Muscle of leg (tissue), 11 donors: ENCODE measurements around the gene KRTAP5-7. TPM values are rescaled to one million over a fixed set of nuclear protein-coding genes. Genes with fewer than 3 reads are reported as not detected.

Source experiments
- DNase-seq: peaks from one replicate; pipeline ENCODE4 v3.0.0; 2013
- H3K27ac ChIP-seq: one replicate; pipeline ENCODE4 v1.5.1; 2013; ENCODE audit warnings: mild to moderate bottlenecking, low read length, control low read depth
- H3K27me3 ChIP-seq: one replicate; pipeline ENCODE4 v1.6.1; 2013; ENCODE audit warnings: low read length; ENCODE audit not compliant: control insufficient read depth, insufficient read depth
- H3K36me3 ChIP-seq: one replicate; pipeline ENCODE4 v1.6.1; 2013; ENCODE audit warnings: low read length; ENCODE audit not compliant: control insufficient read depth, insufficient read depth
- H3K4me1 ChIP-seq: one replicate; pipeline ENCODE4 v1.6.1; 2013; ENCODE audit warnings: low read length; ENCODE audit not compliant: control insufficient read depth, insufficient read depth
- H3K4me3 ChIP-seq: one replicate; pipeline ENCODE4 v1.5.1; 2013; ENCODE audit warnings: low read length, control low read depth
- H3K9me3 ChIP-seq: replicated peaks from 2 replicates; pipeline ENCODE4 v1.6.1; 2013; ENCODE audit warnings: low read depth, low read length; ENCODE audit not compliant: control insufficient read depth
- WGBS: methylation state at CpG from one replicate; pipeline ENCODE4 v1.1.5; 2013; ENCODE audit warnings: missing lambda C conversion rate; ENCODE audit not compliant: insufficient coverage; 5-methylcytosine and 5-hydroxymethylcytosine counted together
- polyA plus RNA-seq, 8 donors: library from polyadenylated mRNA; unstranded; fragments of 120-200 nt; gene quantifications; one replicate each; pipeline versions ENCODE4 v1.2.1 to v1.2.3, GENCODE V29; 2013; ENCODE audit warnings: inconsistent platforms in 1 of 8, low replicate concordance in 1 of 8; ENCODE audit not compliant: insufficient read length in 8 of 8, insufficient read depth in 1 of 8
- total RNA-seq: library from RNA; stranded (reverse); fragments of 120-200 nt; gene quantifications from one replicate; pipeline ENCODE4 v1.2.4, GENCODE V29; 2013

The KRTAP5-7 gene
- total and polyA plus RNA-seq, 9 donors = 0.09 to 0.24 TPM; not detected in 7

DNA sequence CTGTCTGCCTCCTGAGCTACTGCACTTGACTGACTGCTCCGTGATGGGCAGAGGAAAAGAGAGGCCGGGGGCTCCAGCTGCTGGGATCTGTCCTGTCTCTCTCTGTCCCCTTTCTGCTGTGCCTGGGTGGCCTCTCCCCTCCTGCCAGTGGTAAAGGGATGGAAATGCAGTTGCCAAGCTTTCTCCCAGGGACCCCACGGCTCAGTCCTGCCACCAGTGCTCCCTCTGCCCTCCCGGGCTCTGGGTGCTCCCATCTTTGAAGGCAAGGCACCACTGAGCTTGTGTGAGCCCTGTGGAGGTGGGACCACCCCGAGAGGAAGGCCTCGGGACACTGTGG, 42.0 kb upstream of the KRTAP5-7 start:
- DNase-seq = no peak
- WGBS = 81% methylated on average over 4 of the region's 6 CpGs
- Histone ChIP-seq H3K27ac (no peak overlapping the region), H3K4me3 (no peak overlapping the region), H3K9me3 (no peaks in the 10 kb centered on the region), H3K27me3 (no peaks in the 10 kb centered on the region), H3K36me3 (peaks cover 62% of the 10 kb centered on the region), H3K4me1 (peaks cover 19% of the 10 kb centered on the region)

DNA sequence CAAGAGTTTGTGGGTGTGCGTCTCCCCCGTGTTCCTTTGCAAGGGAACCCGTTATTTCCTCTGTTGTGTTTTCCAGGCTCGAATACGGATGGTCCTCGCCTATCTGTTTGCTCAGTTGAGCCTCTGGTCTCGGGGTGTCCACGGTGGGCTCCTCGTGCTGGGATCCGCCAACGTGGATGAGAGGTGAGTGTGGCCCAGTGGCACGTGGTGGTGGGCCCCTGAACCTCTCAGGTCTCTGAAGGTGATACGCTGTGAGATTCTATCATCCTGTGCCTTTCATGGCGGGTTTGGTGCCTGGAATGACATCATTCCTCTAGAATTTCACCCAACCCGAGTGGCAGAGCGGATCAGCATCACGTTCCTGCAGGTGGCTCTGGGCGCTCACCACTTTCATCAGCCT, 41.6 kb upstream of the KRTAP5-7 start:
- no peak for DNase-seq
- no peaks in the 10 kb centered on the region for H3K27me3 ChIP-seq
- 92% methylated on average over 18 of the region's 18 CpGs for WGBS
- peaks cover 62% of the 10 kb centered on the region for H3K36me3 ChIP-seq
- H3K4me1 ChIP-seq = peaks cover 19% of the 10 kb centered on the region
- H3K27ac ChIP-seq = no peak overlapping the region
- no peak overlapping the region for H3K4me3 ChIP-seq
- no peaks in the 10 kb centered on the region for H3K9me3 ChIP-seq

DNA sequence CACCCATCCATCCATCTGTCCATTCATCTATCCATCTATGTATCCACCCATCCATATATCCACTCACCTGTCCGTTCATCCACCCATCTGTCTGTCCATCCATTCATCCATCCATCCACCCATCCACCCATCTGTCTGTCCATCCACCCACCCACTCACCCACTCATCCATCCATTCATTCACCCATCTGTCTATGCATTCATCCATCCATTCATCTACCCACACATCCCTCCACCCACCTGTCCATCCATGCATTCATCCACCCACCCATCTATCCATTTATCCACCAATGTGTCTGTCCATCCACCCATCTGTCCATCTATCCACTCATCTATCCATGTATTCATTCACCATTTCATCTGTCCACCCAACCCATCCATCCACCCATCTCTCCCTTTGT, 40.7 kb upstream of the KRTAP5-7 start:
- no peaks in the 10 kb centered on the region for H3K27me3 ChIP-seq
- 92% methylated on average over 1 of the region's 1 CpG for WGBS
- peaks cover 62% of the 10 kb centered on the region for H3K36me3 ChIP-seq
- no peak overlapping the region for H3K27ac ChIP-seq
- no peak overlapping the region for H3K4me3 ChIP-seq
- no peak for DNase-seq
- H3K9me3 ChIP-seq = no peaks in the 10 kb centered on the region
- peaks cover 19% of the 10 kb centered on the region for H3K4me1 ChIP-seq

DNA sequence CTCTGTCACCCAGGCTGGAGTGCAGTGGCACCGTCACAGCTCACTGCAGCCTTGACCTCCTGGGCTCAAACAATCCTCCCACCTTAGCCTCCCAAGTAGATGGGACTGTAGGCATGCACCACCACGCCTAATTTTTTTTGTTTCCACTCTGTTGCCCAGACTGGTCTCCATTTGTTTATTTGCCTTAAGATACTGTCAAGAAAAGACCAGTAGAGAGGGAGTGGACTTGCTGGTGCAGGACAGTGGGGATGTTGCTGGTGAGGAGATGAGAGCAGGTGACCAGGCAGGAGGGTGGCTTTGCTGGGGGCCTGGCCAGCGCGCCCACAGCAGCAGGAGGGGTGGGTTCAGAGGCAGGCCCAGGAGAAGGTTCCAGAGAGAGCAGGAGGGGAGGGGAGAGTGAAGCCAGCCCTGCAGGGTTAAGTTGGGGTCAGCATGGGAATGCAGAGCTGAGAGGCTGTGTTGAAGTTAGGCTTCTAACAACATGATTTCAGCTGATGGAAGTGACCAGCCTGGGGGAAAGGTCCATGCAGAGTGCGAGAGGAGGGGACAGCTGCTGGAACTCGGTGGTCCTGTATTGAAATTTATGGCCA, 38.3 kb upstream of the KRTAP5-7 start:
- DNase-seq = no peak
- peak overlapping the region; percentile 20 for H3K27ac ChIP-seq

DNA sequence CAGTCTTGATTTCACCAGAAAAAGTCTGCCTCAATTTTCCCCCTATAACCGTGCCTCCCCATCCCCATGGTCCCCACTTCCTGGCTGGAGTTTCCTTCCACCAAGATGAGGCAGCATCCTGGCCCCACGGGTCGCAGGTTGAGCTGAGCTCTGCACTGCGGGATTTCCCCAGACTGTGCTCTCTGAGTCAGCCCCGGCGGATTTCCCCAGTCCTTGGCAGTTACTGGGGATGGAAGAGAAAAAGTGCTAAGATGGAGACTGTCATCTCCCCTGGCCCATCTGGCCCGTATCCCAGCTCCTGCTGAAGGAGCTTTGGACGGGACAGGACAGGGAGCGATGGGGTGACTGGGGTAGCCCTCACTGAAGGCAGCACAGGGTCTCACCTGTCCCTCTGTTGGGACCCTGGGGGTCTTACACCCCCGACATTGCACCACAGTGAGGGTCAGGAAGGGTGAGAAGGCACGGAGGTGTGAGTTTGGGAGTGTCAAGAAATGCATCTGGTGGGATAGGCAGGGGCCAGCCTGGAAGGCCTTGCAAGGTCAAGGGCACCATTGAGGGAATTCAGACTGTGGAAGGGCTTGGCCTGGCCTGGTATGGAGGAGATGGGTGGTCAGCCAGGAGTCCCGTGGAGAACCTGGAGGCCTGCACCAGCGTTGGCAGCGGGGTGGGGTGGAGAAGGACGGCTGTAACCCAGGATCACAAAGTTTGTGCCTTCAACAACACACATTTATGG, 37.6 kb upstream of the KRTAP5-7 start:
- H3K27me3 ChIP-seq = no peaks in the 10 kb centered on the region
- H3K27ac ChIP-seq = peak overlapping the region; percentile 20
- peaks cover 19% of the 10 kb centered on the region for H3K4me1 ChIP-seq
- H3K9me3 ChIP-seq = no peaks in the 10 kb centered on the region
- peaks cover 48% of the 10 kb centered on the region for H3K36me3 ChIP-seq
- 60% methylated on average over 8 of the region's 15 CpGs for WGBS
- H3K4me3 ChIP-seq = no peak overlapping the region
- DNase-seq = peak; percentile 10

More for the DNA sequence above, 38.3 kb upstream of the KRTAP5-7 start:
- no peaks in the 10 kb centered on the region for H3K27me3 ChIP-seq
- no peak overlapping the region for H3K4me3 ChIP-seq
- peaks cover 19% of the 10 kb centered on the region for H3K4me1 ChIP-seq
- no peaks in the 10 kb centered on the region for H3K9me3 ChIP-seq
- H3K36me3 ChIP-seq = peaks cover 48% of the 10 kb centered on the region
- 72% methylated on average over 2 of the region's 6 CpGs for WGBS

DNA sequence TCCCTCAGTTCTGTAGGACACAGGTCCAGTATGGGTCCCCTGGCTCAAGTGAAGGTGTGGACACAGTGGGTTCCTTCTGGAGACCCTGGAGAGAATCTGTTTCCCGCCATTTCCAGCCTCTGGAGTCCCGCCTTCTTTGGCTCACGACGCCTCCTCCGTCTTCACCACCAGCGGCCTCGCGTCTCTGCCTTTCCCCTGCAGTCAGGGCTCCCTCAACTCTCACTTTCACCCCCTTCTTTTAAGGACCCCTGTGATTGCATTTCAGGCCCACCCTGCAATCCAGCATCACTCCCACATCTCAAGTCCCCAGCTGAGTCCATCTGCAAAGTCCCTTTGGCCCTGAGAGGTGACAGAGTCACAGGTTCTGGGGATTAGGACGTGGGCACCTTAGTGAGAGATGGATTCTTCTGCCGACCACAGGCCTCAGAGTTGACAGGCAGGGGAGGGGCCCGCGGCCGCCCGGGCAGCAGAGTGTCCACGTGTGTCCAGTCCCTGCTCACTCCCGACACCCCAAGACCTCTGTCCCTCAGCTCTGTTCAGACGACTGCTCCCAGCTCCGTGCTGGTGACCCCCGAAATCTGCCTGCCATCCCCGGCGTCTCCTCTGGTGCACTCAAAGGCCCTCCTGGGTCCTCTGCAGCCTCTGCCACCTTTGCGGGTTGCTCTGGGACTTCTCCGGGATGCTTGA, 36.9 kb upstream of the KRTAP5-7 start:
- Histone ChIP-seq H3K4me1 (peaks cover 19% of the 10 kb centered on the region), H3K9me3 (no peaks in the 10 kb centered on the region), H3K4me3 (no peak overlapping the region), H3K36me3 (peaks cover 42% of the 10 kb centered on the region), H3K27me3 (no peaks in the 10 kb centered on the region), H3K27ac (no peak overlapping the region)
- WGBS = 93% methylated on average over 19 of the region's 23 CpGs
- DNase-seq = no peak

DNA sequence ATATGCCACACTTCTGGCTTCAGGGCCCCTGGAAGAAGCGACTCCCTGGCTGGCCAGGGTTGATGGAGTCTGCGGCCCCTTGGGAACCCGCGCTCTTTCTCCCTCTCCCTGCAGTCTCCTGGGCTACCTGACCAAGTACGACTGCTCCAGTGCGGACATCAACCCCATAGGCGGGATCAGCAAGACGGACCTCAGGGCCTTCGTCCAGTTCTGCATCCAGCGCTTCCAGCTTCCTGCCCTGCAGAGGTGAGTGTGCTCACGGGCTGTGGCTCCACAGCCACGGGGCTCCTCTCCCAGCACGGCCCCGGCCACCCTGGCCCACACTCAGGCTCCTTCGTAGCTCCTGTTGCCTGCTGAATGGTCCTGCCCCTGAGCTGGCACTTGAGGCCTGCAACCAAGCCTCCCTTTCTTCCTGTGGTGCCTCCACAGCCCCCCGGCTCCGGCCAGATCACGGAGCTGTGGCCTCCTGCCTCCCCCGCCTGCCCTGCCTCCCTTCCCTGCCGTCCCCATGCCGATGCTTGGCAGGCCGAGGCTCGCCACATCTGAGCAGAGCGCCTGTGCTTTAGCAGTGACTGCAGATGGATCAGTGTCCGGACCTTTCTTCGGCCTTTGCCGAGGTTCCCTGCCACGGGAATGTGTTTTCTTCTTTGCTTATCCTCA, 36.2 kb upstream of the KRTAP5-7 start:
- DNase-seq = no peak
- Histone ChIP-seq H3K36me3 (peaks cover 37% of the 10 kb centered on the region), H3K9me3 (no peaks in the 10 kb centered on the region), H3K27me3 (no peaks in the 10 kb centered on the region), H3K27ac (no peak overlapping the region), H3K4me3 (no peak overlapping the region), H3K4me1 (peaks cover 19% of the 10 kb centered on the region)
- 94% methylated on average over 28 of the region's 28 CpGs for WGBS

DNA sequence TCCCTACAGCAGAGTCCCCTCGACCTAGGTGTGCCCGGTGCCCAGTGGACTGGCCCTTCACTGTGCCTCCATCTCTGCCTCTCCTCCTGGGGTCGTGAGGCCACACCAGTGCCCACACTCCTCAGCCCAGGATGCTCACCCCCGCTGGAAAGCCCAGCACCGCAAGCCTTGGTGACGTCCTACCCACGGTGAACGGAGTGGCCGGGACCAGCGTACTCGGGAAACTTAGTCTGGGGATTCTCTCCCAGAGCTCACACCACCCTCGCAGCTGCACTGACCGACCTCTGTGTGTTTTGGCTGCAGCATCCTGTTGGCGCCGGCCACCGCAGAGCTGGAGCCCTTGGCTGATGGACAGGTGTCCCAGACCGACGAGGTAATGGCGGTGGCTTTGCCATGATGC, 35.5 kb upstream of the KRTAP5-7 start:
- H3K4me3 ChIP-seq = no peak overlapping the region
- H3K4me1 ChIP-seq = peaks cover 19% of the 10 kb centered on the region
- H3K27ac ChIP-seq = no peak overlapping the region
- H3K36me3 ChIP-seq = peaks cover 38% of the 10 kb centered on the region
- no peaks in the 10 kb centered on the region for H3K27me3 ChIP-seq
- WGBS = 92% methylated on average over 19 of the region's 19 CpGs
- H3K9me3 ChIP-seq = no peaks in the 10 kb centered on the region
- no peak for DNase-seq

DNA sequence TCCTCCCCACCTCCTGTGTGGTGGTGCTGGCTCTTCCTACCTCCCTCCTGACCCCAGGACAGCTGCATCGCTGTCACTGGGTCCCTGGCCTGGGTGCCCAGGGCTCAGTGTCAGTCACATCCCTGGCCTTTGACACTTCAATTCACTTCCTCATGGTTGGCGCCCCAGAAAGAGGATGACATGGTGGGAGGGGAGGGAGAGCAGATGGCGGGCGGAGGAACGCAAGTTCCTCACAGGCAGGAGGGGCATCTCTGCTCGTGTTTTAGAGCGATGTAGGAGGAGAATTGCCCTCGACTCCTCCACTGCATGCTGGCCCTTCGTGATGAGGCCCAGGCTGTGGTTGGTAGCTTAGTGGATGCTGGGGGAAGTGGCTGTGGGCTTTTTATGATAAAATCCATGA, 35.1 kb upstream of the KRTAP5-7 start:
- Histone ChIP-seq H3K9me3 (no peaks in the 10 kb centered on the region), H3K4me3 (no peak overlapping the region), H3K36me3 (peaks cover 42% of the 10 kb centered on the region), H3K4me1 (peaks cover 19% of the 10 kb centered on the region), H3K27ac (no peak overlapping the region), H3K27me3 (no peaks in the 10 kb centered on the region)
- no peak for DNase-seq
- 76% methylated on average over 6 of the region's 9 CpGs for WGBS
